HL-60 (cell line): ENCODE results near the gene RPS19BP1.

Experiments used
- CTCF ChIP-seq: IDR thresholded peaks from one replicate; pipeline ENCODE4 v1.5.1; 2011; ENCODE audit warnings: low read length, control low read depth, inconsistent platforms; ENCODE audit not compliant: insufficient read depth
- POLR2AphosphoS5 ChIP-seq: IDR thresholded peaks from 2 replicates; pipeline ENCODE4 v1.6.1; 2012; ENCODE audit warnings: low read depth

DNA sequence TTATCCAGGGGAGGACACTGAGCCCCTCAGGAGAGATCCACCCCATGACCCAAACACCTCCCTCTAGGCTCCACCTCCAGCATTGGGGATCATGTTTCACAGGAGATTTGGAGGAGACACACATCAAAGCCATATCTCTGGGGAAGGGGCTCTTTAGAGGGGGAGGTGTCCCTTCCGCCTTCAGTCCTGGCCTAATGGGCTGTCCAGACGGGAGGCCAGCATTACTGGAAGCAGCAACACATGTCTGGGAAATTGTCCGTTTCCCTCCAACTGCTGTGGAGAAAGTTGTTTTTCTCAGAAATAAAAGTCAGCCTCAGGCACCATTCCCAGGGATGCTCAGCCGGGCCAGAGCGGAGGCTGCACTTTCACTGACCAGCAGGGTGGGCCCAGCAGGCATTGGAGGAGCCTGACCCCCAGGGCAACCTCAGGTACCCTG, 47.5 kb upstream of the RPS19BP1 start:
- no peak for TF ChIP-seq CTCF
- no peak for TF ChIP-seq POLR2AphosphoS5
